Stimulated activated CD4-positive, alpha-beta T cell treated with anti-CD3 and anti-CD28 coated beads, TNF-alpha, amount 100 ng/mL, for 4 hours (primary cell): Measurements from ENCODE around the gene SELENOW.
"Not testable (repeated sequence)": the region's sequence is repeated elsewhere in the genome, so short reads cannot be mapped to it uniquely, and the experiment has no call there.

Experiments used
- DNase-seq, 3 experiments: peaks; one replicate each; pipeline ENCODE4 v3.0.0-alpha.2; 2020; ENCODE audit warnings: low read depth in 3 of 3

SELENOW gene

DNA sequence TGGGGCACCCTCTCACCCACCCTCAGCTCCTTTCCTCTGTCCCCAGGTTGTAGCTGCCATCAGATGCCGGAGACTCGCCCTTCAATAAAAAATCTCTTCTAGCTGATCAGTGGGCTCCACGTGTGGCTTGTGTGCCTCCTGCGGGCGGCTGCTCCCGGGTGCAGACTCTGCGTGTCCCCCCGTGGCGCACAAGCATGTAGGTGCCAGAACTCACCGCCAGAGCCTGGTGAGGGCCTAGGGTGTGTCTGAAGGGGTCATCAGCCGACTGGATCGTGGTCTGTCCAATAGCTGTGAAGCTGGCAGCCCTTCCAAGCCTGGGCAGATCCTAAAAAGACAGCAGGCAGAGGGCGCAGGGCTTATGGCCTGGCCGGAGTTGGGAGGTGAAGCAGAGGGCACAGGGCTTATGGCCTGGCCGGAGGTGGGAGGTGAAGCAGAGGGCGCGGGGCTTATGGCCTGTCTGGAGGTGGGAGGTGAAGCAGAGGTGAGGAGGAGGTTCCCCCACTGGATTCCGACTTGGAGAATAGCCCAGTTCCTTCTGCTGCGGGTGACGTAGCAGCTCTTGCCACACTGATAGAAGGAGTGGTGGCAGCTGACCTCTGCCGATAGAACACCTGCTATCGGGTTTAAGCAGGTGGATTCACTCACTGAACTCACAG, 21.4 kb upstream of the SELENOW start:
- DNase-seq: no peak

DNA sequence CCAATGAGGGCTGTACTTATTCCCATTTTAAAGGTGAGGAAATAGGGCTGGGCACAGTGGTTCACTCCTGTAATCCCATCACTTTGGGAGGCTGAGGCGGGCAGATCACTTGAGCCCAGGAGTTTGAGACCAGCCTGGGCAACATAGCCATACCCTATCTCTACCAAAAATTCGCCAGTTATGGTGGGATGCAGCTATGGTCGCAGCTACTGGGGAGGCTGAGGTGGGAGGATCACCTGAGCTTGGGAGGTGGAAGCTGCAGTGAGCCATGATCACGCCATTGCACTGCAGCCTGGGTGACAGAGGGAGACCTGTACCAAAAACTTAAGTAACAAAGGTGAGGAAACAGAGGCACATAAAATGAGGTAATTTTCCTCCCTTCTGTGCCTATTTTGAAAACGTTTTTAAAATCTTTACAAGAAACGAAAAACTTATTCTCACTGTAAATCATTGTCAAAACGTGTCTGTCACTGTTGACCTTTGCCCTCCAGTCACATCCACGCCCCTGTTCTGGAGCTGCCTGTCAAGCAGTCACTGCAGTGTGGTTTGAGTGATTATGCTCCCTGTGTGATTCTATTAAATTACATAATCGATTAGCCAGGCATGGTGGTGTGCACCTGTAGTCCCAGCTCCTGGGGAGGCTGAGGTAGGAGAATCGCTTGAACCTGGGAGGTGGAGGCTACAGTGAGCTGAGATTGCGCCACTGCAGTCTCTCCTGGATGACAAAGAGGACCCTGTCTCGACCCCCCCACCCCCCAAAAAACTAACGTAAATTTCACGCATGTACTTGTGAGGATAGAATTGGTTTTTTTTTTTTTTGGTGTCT, 20.7 kb upstream of the SELENOW start:
- DNase-seq: no peak

DNA sequence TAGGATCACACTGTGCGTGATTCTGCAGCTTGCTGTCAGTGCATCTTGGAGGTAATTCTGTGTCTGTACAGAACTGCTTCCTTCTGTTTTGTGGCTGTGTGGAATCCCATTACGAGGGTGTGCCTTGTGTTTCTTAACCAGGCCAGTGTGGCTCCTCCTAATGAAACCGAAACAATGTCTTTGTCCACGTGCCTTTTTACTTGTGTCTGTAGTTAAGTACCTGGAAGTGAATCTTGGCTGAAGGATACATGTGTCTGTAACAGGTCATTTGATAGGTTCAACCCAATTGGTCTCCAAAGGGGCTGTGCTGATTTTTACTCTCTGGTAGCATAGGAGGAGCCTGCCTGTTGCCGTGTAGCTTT, 20.1 kb upstream of the SELENOW start:
- no peak for DNase-seq

DNA sequence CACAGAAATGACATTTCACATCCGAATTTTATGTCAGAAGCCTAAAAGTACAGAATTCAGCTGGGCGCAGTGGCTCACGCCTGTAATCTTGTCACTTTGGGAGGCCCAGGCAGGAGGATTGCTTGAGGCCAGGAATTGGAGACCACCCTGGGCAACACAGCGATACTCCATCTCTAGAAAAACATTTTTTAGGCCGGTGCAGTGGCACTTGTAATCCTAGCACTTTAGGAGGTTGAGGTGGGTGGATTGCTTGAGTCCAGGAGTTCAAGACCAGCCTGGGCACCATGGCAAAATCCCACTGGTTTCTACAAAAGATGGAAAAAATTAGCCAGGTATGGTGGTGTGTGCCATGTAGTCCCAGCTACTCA, 17.9 kb upstream of the SELENOW start:
- no peak for DNase-seq

DNA sequence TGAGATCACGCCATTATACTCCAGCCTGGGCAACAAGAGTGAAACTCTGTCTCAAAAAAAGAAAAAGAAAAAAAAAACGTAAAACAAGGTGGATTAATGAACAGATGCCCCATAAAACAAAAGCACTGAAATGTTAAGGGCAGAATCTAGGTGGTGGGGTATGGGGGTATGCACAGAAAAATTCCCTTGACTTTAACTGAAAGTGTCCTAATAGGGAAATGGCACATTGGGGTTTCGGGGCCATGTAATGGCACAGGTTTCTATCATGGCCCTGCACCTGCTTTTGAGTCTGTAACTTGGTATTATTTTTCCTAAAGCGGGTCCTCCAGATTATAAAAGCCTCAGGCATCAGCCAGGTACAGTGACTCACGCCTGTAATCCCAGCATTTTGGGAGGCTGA, 16.9 kb upstream of the SELENOW start:
- no peak for DNase-seq

DNA sequence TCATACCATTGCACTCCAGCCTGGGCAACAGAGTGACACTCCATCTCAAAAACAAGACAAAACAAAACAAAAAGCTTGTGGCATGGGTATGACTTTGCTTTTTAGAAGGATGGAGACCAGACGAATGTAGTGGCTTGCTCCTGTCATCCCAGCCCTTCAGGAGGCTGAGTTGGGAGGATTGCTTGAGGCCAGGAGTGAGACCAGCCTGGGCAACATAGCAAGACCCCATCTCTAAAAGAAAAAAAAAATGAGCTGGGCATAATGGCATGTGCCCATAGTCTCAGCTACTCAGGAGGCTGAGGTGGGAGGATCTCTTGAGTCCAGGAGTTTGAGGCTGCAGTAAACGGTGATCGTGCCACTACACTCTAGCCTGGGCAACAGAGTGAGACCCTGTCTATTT, 16.4 kb upstream of the SELENOW start:
- no peak for DNase-seq

DNA sequence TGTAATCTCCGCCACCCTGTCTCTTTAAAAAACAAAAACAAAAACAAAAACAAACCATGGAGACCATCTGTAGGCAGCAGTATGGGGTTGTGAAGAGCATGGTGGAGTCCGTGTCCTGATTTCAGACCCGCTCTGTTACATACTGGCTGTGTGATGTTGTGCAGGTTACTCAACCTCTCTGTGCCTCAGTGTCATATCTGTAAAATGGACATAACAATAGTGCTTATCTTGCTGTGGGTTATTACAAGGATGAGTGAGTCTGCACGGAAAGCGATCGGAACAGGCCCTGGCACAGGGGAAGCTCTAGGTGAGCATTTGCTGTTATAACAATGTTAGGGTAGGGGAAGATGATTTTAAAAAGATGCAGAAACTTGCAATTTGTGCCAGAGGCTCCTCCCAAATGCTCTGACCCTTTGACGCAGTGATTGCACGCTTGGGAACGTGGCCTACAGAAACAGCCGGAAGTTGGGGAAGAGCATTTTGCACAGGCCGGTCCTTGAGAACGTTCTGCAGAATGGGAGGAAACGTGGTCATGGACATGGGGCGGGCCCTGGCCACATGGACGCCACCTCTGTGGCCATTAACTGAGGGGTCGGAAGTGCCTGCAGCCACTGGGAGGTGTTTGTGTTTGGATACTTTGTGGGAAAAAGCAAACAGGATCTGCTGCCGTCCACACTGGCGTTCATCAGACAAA, 15.7 kb upstream of the SELENOW start:
- no peak for DNase-seq

DNA sequence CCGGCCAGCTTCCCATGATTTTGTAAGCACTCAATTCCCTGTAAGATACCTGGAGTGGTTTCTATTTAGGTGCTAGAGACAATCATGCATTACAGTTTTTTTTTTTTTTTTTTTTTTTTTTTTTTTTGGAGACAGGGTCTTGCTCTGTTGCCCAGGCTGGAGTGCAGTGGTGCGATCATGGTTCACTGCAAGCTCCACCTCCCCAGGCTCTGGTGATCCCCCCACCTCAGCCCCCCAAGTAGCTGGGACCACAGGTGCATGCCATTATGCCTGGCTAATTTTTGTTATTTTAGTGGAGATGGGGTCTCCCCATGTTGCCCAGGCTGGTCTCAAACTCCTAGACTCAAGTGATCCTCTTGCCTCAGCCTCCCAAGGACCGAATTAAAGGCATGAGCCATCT, 13.8 kb upstream of the SELENOW start:
- DNase-seq: not testable (repeated sequence)

DNA sequence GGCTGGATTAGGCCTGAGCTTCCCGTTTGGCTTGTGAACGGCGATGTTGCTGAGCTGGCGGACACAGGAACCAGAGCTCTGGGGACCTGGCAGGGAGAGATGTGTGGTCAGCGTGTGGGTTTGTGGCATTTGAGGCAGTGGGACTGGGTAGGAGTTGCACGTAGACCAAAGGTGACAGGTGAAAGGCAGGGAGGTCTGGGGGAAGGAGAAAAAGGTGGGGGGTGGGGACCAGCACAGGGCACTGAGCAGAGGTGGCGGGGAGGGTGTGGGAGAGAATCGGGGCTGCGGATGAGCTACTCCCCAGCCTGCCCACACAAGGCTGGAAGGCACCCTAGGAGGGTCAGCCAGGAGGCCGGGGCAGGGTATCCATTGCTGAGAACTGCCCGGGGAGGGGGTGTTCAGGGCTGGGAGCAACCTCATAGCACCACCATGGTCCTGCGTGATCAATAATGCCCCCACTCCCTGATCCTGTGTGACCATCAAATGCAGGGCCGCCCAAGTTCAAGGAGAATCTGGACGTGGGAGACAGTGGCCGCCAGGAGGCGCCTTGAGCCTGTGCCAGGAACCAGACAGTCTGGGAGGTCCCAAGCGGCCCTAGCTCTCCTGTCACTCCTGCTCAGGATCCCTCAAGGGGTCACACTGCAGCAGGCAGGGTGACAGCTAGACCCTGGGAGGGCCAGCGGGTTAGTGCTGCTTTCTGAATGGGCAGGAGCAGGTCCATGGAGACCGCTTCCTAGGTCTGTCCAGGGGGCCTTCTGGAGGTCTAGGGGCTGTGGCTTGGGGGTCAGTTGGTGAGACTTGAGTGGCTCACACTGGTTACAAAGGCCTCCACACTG, 12.8 kb upstream of the SELENOW start:
- DNase-seq: no peak

DNA sequence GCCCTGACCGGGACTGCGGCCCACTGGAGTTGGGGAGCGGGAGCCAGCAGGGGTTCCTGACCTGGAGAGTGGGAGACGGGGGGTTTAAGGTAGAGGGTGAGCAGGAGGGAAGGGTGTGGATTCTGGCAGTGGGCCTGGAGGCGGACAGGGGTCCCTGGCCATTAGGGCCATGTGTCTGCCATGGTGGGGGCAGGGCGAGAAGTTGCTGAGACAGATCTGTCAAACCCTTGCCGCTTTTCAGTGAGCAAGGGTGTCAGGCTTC, 12.2 kb upstream of the SELENOW start:
- DNase-seq: no peak

DNA sequence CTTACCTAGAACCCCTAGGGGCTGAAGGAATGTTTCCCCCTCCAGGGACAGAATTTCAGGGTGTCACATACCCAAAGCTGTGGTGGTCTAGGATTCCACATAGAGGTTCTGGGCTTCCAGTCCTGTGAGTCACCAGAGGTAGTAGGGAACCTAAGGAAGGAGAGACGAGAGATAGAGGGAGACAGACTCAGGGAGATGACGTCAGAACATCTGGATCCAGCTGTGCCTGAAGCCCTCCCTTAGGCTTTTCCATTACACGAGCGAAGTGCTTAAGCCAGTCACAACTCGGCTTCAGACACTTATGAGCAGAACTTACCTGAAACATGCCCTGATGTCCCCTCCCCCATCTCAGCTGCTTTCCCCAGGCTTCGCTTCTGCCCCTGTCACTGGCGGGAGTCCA, 11.8 kb upstream of the SELENOW start:
- DNase-seq: no peak

DNA sequence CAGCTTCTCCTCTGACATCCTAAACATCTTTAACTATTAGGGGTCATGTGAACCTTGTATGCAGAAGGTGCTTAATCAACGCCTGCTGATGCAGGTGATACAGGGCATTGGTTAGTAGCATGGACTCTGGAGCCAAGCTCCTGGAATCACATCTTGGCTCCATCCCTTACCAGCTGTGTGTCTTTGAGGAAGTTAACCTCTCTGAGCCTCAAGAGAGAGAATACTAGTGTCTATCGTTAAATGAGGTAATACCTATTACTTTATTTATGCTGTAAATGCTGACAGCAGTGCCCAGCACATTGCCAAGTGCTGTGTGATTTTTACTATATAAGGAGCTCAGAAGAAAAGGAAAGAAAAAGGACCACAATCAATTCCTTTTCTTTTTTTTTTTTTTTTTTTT, 11.2 kb upstream of the SELENOW start:
- no peak for DNase-seq

DNA sequence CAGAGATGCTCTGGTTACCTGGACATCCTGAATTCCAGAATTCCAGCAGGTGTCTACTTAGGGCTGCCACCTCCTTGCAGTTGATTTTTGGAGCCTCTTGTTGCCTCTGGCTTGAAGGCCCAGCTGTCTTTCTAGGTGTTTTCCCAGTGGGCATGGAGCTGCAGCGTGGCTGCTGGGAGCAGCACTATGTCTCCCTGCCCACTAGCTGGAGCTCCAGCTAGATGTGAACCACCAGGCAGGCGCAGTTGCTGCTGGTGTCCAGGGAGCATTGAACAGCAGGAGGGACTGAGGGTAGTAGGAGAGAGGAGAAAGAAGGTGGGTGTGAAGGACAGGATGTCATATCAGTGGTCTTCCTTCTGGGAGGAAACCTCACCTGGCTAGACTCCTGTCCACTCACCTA, 9.9 kb upstream of the SELENOW start:
- DNase-seq: no peak

DNA sequence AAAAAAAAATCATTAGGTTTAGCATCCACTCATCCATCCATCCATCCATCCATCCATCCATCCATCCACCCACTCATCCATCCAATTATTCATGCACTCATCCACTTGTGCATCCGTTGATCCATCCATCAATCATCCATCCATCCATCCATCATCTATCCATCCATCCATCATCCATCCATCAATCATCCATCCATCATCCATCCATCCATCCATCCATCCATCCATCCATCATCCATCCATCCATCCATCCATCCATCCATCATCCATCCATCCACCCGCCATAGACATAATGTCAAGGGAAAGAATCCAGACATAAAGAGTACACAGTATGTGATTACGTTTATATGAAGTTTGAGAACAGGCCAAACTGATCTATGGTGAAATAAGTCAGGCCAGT, 9.0 kb upstream of the SELENOW start:
- no peak for DNase-seq

DNA sequence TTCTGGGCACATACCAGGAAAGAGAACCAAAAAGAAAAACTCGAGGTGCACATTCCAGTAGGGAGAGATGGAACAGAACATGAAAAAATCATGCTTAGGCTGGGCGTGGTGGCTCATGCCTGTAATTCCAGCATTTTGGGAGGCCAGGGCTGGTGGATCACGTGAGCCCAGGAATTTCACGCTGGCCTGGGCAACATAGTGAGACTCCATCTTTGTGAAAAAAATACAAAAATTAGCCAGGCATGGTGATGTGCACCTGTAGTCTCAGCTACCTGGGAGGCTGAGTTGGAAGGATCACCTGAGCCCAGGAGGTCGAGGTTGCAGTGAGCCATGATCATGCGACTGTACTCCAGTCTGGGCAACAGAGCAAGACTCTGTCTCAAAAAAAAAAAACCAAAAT, 7.2 kb upstream of the SELENOW start:
- not testable (repeated sequence) for DNase-seq

DNA sequence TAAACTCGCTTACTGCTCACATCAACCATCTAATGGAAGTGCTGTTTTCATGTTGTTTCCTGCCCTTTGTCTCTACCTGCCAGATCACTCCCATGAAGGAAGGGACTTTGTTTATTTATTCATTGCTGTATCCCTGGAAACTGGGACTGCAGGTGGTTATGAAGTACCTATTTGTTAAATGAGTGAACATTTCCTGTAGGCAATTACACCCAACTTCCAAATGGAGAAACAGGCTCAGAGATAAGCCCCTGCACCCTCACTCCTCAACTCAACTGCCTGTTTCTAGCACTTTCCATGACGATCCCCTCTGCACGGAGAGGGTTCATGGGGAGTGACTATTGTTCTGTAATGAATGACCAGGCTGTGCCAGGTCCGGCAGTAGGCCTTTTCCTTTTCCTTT, 1.9 kb upstream of the SELENOW start:
- DNase-seq: no peak

DNA sequence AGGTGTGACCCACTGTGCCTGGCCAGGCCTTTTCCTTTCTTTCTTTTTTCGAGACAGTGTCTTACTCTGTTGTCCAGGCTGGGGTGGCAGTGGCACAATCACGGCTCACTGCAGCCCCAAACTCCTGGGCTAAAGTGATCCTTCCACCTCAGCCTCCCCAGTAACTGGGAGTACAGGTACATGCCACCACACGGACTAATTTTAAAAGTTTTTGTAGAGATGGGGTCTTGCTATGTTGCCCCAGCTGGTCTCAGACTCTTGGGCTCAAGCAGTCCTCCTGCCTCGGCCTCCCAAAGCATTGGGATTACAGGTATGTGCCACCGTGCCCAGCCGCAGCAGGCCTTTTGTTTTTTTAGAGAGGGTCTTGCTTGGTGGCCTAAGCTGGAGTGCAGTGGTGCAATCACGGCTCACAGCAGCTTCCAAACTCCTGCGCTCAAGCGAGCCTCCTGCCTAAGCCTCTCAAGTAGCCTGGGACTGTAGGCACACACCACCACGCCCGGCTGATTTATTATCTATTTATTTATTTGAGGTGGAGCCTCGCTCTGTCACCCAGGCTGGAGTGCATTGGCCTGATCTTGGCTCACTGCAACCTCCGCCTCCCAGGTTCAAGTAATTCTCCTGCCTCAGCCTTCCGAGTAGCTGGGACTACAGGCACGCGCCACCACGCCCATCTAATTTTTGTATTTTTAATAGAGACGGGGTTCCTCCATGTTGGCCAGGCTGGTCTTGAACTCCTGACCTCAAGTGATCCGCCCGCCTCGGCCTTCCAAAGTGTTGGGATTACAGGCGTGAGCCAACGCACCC, 1.1 kb upstream of the SELENOW start:
- DNase-seq: not testable (repeated sequence)

DNA sequence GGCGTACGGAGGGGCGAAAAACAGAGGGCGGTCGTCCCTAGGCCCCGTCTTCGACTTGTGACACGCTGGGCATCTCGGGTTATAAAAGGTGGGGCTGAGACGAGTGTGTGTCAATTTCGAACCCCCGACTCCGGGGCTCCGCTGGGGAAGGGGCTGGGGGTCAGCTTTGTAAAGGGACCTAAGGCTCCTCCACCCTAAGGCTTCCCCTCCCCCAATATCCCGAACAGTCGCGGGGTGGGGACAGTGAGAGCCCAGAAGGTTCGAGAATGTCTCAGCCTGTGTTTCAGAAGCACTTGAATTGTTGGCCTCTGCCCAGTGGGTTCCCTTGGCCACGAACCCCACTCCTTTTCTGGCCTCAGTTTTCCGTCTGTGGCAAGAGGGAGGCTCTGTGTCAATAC, 450 bp downstream of the SELENOW start:
- DNase-seq: no peak

DNA sequence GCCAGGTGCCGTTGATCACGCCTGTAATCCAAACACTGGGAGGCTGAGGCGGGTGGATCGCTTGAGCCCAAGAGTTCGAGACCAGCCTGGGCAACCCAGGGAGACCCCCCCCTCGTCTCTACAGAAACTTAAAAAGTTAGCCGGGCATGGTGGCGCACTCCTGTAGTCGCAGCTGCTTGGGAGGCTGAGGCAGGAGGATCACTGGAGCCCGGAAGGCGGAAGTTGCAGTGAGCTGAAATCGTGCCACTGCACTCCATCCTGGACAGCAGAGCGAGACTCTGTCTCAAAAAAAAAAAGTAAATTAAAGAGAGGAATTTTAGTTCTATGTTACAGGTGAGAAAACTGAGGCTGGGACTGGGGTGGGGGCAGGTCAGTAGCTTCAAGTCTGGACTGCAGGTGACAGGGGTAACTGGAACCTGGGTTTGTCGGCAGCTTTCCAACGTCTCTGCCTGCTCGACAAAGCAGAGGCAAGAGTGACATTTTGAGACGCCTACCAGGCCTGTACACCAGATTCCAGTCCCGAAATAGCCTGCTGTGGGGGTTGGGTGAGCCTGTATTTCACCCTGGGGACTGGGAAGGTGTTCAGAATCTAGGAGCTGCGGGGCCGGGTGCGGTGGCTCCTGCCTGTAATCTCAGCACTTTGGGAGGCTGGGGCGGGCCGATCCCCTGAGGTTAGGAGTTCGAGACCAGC, 1.2 kb downstream of the SELENOW start:
- no peak for DNase-seq

DNA sequence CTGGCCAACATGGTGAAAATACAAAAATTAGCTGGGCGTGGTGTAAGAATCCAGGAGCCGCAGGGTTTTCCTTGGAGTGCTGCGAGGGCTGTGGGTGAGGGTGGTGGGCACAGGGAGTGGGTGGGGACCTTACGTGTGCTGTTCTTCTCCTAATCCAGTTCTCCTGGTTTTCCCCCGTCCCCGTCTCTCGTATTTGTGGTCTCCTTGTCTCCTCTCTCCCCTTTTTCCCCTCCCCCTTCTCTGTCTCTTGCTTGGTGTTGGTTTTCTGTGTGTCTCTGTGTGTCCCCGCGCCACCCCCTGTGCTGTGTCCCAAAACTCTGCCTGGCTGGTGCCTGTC, 1.7 kb downstream of the SELENOW start:
- no peak for DNase-seq

DNA sequence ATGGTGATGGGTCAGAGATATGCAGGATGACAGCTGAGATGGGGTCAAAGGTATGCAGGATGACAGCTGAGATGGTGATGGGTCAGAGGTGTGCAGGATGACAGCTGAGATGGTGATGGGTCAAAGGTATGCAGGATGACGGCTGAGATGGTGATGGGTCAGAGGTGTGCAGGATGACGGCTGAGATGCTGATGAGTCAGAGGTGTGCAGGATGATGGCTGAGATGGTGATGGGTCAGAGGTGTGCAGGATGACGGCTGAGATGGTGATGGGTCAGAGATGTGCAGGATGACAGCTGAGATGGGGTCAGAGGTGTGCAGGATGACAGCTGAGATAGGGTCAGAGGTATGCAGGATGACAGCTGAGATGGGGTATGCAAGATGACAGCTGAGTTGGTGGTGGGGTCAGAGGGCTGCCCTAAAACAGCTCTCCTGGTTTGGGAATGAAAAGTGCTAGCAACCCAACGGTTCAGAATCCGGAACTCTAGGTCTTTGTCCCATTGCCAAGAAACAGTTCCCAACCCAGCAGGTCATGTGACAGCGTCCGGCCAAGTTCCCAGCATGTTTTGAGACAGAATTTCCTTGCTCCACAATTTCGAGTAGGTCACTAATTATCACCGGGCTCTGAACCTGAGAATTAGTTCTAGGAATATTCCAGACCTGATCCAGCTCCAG, 3.2 kb downstream of the SELENOW start:
- DNase-seq: no peak
